ENCODE measurements around the gene OSBPL6. TPM values are rescaled to one million over a fixed set of nuclear protein-coding genes. Genes with fewer than 3 reads are reported as not detected.
"Not testable (repeated sequence)": the region's sequence is repeated elsewhere in the genome, so short reads cannot be mapped to it uniquely, and the experiment has no call there.

OSBPL6 gene
- total RNA-seq, 2 experiments from 2014 or later = 3.1 to 3.7 TPM

DNA sequence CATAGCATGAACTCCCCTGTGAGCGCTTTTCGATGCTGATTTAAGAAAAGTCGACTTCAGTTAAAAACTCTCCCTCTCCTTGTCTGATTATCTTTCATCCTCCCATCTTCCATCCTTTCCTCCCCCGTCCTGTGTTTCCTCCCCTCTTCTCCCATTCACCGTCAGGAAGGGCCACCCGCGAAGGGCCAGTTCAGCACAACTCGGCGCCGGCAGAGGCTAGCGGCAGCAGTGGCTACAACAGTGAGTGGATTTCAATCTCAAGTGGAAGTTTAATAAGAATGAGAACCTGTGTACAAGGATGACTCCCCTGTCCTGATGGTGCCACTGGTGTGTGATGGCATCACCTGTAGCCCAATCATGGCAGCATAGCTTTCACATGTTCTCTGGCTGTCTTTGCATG lies 149.8 kb downstream of the OSBPL6 start:
- H3K36me3 Mint-ChIP-seq = no peaks in the 10 kb centered on the region
- H3K27me3 Mint-ChIP-seq = peaks cover 43% of the 10 kb centered on the region
- no peak overlapping the region for H3K4me3 Mint-ChIP-seq
- H3K9me3 Mint-ChIP-seq = no peaks in the 10 kb centered on the region
- no peaks in the 10 kb centered on the region for H3K4me1 Mint-ChIP-seq
- DNase-seq = no peak
- H3K27ac Mint-ChIP-seq = no peak overlapping the region

- no peaks in the 10 kb centered on the region for H3K9me3 Mint-ChIP-seq
These were observed 151.6 kb downstream of the OSBPL6 start for GRCh38 chr2:178345951-178346350.

DNA sequence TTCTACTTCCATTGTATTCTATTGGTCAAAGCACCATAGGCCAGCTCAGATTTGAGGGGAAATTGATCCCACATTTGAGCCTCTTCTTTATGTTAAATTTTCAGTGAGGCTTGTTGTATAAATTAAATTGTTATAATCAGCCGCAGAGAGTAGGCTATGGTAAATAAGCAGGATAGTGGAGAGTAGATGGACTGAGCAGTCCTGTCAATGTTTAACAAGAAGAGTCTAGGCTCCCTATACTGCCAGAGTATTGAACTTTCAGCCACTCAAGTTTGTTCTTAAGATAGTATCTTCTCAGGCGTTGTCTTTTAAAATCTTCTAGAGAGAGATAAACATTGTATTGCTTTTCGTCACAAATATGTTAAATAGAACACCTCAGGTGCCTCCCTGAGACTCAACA lies 155.7 kb downstream of the OSBPL6 start:
- no peaks in the 10 kb centered on the region for H3K36me3 Mint-ChIP-seq
- no peak overlapping the region for H3K27ac Mint-ChIP-seq
- DNase-seq = no peak
- peaks cover 49% of the 10 kb centered on the region for H3K27me3 Mint-ChIP-seq
- no peak overlapping the region for H3K4me3 Mint-ChIP-seq
- H3K9me3 Mint-ChIP-seq = peaks cover 7% of the 10 kb centered on the region
- no peaks in the 10 kb centered on the region for H3K4me1 Mint-ChIP-seq

More at GRCh38 chr2:178345951-178346350, 151.6 kb downstream of the OSBPL6 start:
- Mint-ChIP-seq H3K36me3 (no peaks in the 10 kb centered on the region), H3K27me3 (peaks cover 56% of the 10 kb centered on the region), H3K4me3 (no peak overlapping the region), H3K4me1 (no peaks in the 10 kb centered on the region), H3K27ac (no peak overlapping the region)
- no peak for DNase-seq

GRCh38 chr2:178357704-178358103 lies 163.4 kb downstream of the OSBPL6 start:
- not testable (repeated sequence) for DNase-seq, H3K27me3 Mint-ChIP-seq, H3K4me1 Mint-ChIP-seq, H3K9me3 Mint-ChIP-seq, H3K4me3 Mint-ChIP-seq, H3K27ac Mint-ChIP-seq, H3K36me3 Mint-ChIP-seq

GRCh38 chr2:178359192-178359912 lies 165.0 kb downstream of the OSBPL6 start:
- DNase-seq = no peak
- H3K27me3 Mint-ChIP-seq = no peaks in the 10 kb centered on the region
- no peak overlapping the region for H3K4me3 Mint-ChIP-seq
- H3K27ac Mint-ChIP-seq = no peak overlapping the region
- no peaks in the 10 kb centered on the region for H3K4me1 Mint-ChIP-seq
- H3K36me3 Mint-ChIP-seq = no peaks in the 10 kb centered on the region
- H3K9me3 Mint-ChIP-seq = peaks cover 1% of the 10 kb centered on the region

GRCh38 chr2:178361588-178361987 lies 167.3 kb downstream of the OSBPL6 start:
- DNase-seq = no peak
- H3K4me1 Mint-ChIP-seq = no peaks in the 10 kb centered on the region
- H3K27me3 Mint-ChIP-seq = no peaks in the 10 kb centered on the region
- H3K27ac Mint-ChIP-seq = no peak overlapping the region
- H3K36me3 Mint-ChIP-seq = no peaks in the 10 kb centered on the region
- H3K9me3 Mint-ChIP-seq = peaks cover 1% of the 10 kb centered on the region
- no peak overlapping the region for H3K4me3 Mint-ChIP-seq

- Mint-ChIP-seq H3K9me3 (no peaks in the 10 kb centered on the region), H3K27ac (no peak overlapping the region), H3K27me3 (no peaks in the 10 kb centered on the region), H3K4me1 (no peaks in the 10 kb centered on the region), H3K36me3 (no peaks in the 10 kb centered on the region), H3K4me3 (no peak overlapping the region)
- DNase-seq = no peak
These were observed 168.9 kb downstream of the OSBPL6 start for GRCh38 chr2:178363252-178363651.

DNA sequence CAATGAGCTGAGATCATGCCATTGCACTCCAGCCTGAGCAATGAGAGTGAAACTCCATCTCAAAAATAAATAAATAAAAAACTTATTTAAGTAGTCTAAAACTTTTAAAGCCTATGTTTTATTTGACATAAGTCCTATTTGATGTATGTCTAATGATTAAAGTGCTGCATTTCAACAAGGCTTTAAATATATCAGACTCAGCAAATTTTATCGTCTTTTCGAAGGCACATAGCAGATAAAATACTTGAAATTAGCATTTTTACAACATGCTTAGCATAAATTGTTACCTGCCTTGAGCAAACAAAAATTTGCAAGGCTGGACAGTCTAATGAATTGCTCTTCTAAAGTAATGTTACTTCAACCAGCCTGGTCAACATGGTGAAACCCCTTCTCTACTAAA lies 170.8 kb downstream of the OSBPL6 start:
- H3K27ac Mint-ChIP-seq = no peak overlapping the region
- no peaks in the 10 kb centered on the region for H3K9me3 Mint-ChIP-seq

GRCh38 chr2:178366412-178366811 lies 172.1 kb downstream of the OSBPL6 start:
- Mint-ChIP-seq H3K27ac (no peak overlapping the region), H3K4me1 (no peaks in the 10 kb centered on the region), H3K36me3 (no peaks in the 10 kb centered on the region), H3K27me3 (no peaks in the 10 kb centered on the region), H3K9me3 (no peaks in the 10 kb centered on the region), H3K4me3 (no peak overlapping the region)
- DNase-seq = no peak

More for the DNA sequence above, 170.8 kb downstream of the OSBPL6 start:
- Mint-ChIP-seq H3K27me3 (no peaks in the 10 kb centered on the region), H3K36me3 (no peaks in the 10 kb centered on the region), H3K4me3 (no peak overlapping the region), H3K4me1 (no peaks in the 10 kb centered on the region)
- no peak for DNase-seq

DNA sequence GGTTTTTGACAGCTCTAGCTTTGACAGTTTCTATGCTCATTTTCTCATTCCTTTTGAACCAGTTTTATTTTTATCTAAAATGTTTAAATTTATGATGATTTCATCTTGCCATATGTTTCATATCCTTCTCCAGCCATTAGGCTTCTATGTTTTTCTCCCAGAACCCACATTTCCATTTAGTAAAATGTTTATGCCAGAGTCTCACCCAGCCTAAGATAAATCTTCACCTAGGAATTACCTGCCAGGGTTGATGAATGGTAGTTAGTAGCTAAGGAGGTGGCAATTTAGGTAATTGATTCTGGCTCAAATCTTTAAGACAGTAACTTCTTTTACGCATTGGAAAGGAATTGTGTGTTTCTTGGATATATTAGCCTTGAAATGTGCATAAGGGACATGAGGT lies 173.0 kb downstream of the OSBPL6 start:
- no peak overlapping the region for H3K27ac Mint-ChIP-seq
- H3K4me1 Mint-ChIP-seq = no peaks in the 10 kb centered on the region
- H3K4me3 Mint-ChIP-seq = no peak overlapping the region
- no peak for DNase-seq
- H3K9me3 Mint-ChIP-seq = no peaks in the 10 kb centered on the region
- H3K36me3 Mint-ChIP-seq = no peaks in the 10 kb centered on the region
- H3K27me3 Mint-ChIP-seq = peaks cover under 1% of the 10 kb centered on the region

DNA sequence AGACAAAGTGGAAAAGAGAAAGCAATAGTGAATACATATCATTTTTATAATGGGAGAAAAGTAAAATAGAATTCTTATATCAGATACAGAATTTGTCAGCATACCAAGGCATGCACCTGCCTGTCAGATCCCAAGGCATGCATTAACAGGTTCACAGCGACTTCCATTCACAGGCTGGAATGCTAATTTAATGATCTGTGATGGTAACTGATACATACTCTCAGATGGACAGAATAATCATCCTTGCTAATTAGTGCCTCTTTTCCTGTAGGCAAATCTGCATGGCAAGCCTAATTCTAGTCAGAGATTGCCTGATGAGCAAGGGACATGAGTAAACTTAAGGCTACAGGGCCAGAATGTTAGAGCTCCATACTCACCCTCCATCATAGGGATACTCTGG lies 180.6 kb downstream of the OSBPL6 start:
- peaks cover 26% of the 10 kb centered on the region for H3K27me3 Mint-ChIP-seq
- H3K4me3 Mint-ChIP-seq = no peak overlapping the region
- H3K9me3 Mint-ChIP-seq = no peaks in the 10 kb centered on the region

GRCh38 chr2:178377046-178377445 lies 182.7 kb downstream of the OSBPL6 start:
- Mint-ChIP-seq H3K36me3 (peaks cover 1% of the 10 kb centered on the region), H3K4me3 (no peak overlapping the region), H3K27ac (no peak overlapping the region), H3K27me3 (peaks cover 30% of the 10 kb centered on the region), H3K9me3 (no peaks in the 10 kb centered on the region), H3K4me1 (no peaks in the 10 kb centered on the region)
- no peak for DNase-seq

More for the DNA sequence above, 180.6 kb downstream of the OSBPL6 start:
- DNase-seq = no peak
- Mint-ChIP-seq H3K4me1 (no peaks in the 10 kb centered on the region), H3K27ac (no peak overlapping the region), H3K36me3 (peaks cover 1% of the 10 kb centered on the region)

DNA sequence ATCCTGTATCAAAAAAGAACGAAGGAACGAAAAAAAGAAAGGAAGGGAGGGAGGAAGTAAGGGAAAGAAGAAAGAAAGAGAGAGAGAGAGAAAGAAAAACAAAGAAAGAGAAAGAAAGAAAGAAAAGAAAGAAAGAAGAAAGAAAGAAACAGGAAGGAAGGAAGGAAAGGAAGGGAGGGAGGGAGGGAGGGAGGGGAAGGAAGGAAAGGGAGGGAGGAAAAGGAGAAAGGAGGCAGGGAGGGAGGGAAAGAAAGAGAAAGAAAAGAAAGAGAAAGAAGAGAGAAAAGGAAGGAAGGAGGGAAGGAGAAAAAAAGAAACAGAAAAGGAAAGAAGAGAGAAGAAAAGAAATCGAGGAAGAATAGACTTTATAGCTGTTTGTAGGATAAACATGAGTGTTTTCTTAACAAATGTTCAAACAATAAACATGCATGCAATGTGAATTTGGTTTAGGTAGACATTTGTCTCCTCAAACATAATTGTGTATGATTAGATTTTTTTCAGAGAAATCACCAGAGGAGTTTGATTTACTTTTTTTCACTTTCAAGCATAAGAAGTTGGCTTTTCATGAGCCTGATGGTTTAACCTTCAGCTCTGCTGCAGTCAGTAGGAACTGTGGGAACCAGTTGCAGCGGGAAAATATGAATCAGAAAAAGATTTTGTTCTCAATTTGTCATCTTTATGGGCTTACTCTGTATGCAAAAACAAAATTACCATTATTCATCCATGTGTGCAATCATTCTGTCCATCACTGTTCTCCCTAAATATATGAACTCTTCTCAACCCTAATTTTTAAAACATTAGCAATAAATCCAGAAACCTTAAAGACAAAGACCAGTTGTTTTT lies 185.1 kb downstream of the OSBPL6 start:
- peaks cover 1% of the 10 kb centered on the region for H3K36me3 Mint-ChIP-seq
- H3K4me3 Mint-ChIP-seq = no peak overlapping the region
- no peaks in the 10 kb centered on the region for H3K4me1 Mint-ChIP-seq
- no peak for DNase-seq
- H3K27ac Mint-ChIP-seq = no peak overlapping the region
- H3K9me3 Mint-ChIP-seq = no peaks in the 10 kb centered on the region
- peaks cover 21% of the 10 kb centered on the region for H3K27me3 Mint-ChIP-seq

DNA sequence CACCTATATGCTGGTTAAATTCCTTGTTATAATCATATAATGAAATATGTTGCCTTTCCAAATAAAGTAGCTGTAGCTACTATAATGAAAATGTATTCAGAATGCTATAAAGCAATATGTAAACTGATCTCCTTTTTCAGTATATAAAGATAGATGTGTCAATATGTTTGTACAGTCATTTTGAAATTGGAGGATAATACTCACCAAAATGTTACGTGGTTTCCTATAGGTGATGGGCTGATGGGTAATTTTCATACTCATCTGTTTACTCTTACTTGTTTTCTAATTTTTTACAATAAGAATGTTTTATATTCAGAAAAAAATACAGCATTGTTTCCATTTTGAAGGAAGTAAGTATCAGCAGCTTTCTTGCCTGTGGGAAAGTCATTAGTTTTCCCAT lies 186.5 kb downstream of the OSBPL6 start:
- H3K36me3 Mint-ChIP-seq = peaks cover 1% of the 10 kb centered on the region
- H3K9me3 Mint-ChIP-seq = no peaks in the 10 kb centered on the region
- H3K27me3 Mint-ChIP-seq = peaks cover 13% of the 10 kb centered on the region
- DNase-seq = no peak
- H3K4me3 Mint-ChIP-seq = no peak overlapping the region
- H3K27ac Mint-ChIP-seq = no peak overlapping the region
- no peaks in the 10 kb centered on the region for H3K4me1 Mint-ChIP-seq

DNA sequence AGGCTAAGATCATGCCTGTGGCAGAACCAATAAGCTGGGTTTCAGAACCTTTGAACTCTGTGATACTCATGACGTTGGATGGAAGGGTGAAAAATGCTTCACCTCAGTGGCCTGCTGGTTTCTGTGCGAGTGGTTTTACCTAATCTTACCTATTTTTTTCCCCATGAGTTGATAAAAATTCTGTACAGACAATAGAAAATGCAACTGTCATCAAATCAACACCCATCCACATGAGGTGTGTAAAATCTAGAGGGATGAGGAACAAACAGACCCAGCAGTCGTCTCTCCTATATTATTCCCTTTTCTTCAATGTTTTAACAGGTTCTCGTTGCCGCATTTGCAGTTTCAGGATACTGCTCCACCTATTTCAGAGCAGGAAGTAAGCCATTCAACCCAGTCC lies 189.4 kb downstream of the OSBPL6 start:
- H3K27ac Mint-ChIP-seq = no peak overlapping the region
- H3K27me3 Mint-ChIP-seq = peaks cover 12% of the 10 kb centered on the region
- no peaks in the 10 kb centered on the region for H3K9me3 Mint-ChIP-seq
- H3K4me3 Mint-ChIP-seq = no peak overlapping the region
- DNase-seq = no peak
- no peaks in the 10 kb centered on the region for H3K36me3 Mint-ChIP-seq
- H3K4me1 Mint-ChIP-seq = peaks cover 3% of the 10 kb centered on the region

Measured in activated naive CD8-positive, alpha-beta T cell treated with anti-CD3 and anti-CD28 coated beads for 36 hours (primary cell).